Adrenal gland (tissue), 12 donors: Measurements from ENCODE around the gene PIK3C2B. TPM values are rescaled to one million over a fixed set of nuclear protein-coding genes. Genes with fewer than 3 reads are reported as not detected.

ENCODE experiments used
- DNase-seq, 7 donors: peaks; one replicate each; pipeline ENCODE4 v3.0.0-alpha.2; 2019 to 2020
- H3K27ac ChIP-seq, 5 donors: fragments of 200-600 bp; sonication (generic) in 4 of 5; 1 replicate in 3 of 5; 2 replicates in 2 of 5; pipeline versions ENCODE4 v1.5.1 to v1.8.0; 2016 to 2020; ENCODE audit warnings: mild to moderate bottlenecking in 1 of 5
- H3K27me3 ChIP-seq: fragments of 200-600 bp; 2 replicates; pipeline ENCODE4 v1.8.0; 2021
- H3K36me3 ChIP-seq, 2 donors: fragments of 200-600 bp; replicated peaks in 1 of 2; 1 replicate in 1 of 2; 2 replicates in 1 of 2; pipeline versions ENCODE4 v1.5.1 to v1.8.0; 2018 to 2022
- H3K4me1 ChIP-seq, 2 donors: fragments of 200-600 bp; replicated peaks in 1 of 2; 1 replicate in 1 of 2; 2 replicates in 1 of 2; pipeline versions ENCODE4 v1.5.1 to v1.8.0; 2018 to 2021
- H3K4me3 ChIP-seq, 4 donors: fragments of 200-600 bp; sonication (generic) in 3 of 4; one replicate each; pipeline ENCODE4 v1.5.1; 2016 to 2018
- H3K9me3 ChIP-seq, 3 donors: fragments of 200-600 bp; sonication (generic) in 1 of 3; replicated peaks in 1 of 3; 1 replicate in 2 of 3; 2 replicates in 1 of 3; pipeline versions ENCODE4 v1.5.1 to v1.8.0; 2016 to 2021
- POLR2A ChIP-seq, 2 donors: fragments of 450-650 bp; IDR thresholded peaks; one replicate each; pipeline ENCODE4 v1.6.1; 2017; ENCODE audit warnings: antibody characterized with exemption in 2 of 2, mild to moderate bottlenecking in 2 of 2, moderate library complexity in 1 of 2
- WGBS, 4 donors: extraction: QIAGEN DNeasy Blood & Tissue Kit in 2 of 4; methylation state at CpG; one replicate each; pipeline versions ENCODE4 v1.1.5 to v1.1.7; 2013 to 2017; 5-methylcytosine and 5-hydroxymethylcytosine counted together
- intact Hi-C, 2 donors: fragments of 100-400 bp; cut with DNase I; formaldehyde crosslinking; loops; one replicate each; pipeline versions ENCODE4 v1.14.1 to v1.15.0; 2022 to 2023
- polyA plus RNA-seq, 3 donors: library from polyadenylated mRNA; stranded (reverse); fragments of 200-250 nt in 2 of 3; fragments of 350-450 nt in 1 of 3; fragmentation: Illumina TruSeq in 1 of 3; extraction: RNeasy Lipid Tissue Mini Kit (QIAGEN cat#74804) in 1 of 3; gene quantifications; one replicate each; pipeline ENCODE4 v1.2.3, GENCODE V29; 2013 to 2014
- total RNA-seq, 9 donors: library from RNA; depleted of rRNA in 4 of 9; stranded (reverse); fragments of >200 nt in 4 of 9; fragments of 120-200 nt in 1 of 9; fragmentation: NEBNext Ultra II Directional in 1 of 9; extraction: Animal tissue kit (Norgen Biotek cat#: 25700) in 1 of 9; gene quantifications; one replicate each; pipeline versions ENCODE4 v1.1.0 to v1.2.4, GENCODE V29; 2013 to 2023
- TF ChIP-seq, protein P1 (sequence below), 6 experiments: fragments of 450-650 bp in 4 of 6; fragments of 200-600 bp in 2 of 6; sonication (generic) in 1 of 6; IDR thresholded peaks; 1 replicate in 5 of 6; 2 replicates in 1 of 6; pipeline versions ENCODE4 v1.5.1 to v1.8.0; 2016 to 2021; ENCODE audit warnings: antibody characterized with exemption in 6 of 6, mild to moderate bottlenecking in 2 of 6, moderate library complexity in 1 of 6
- donor health status: healthy with polysubstance abuse.
- donor health status: Bipolar disorder and iron deficiency.
- donor health status: DM: yes; HTN: yes; CAD: no.
- donor health status: DM: no; HTN: no; CAD: no.
- donor health status: DM: no; HTN: no; CAD: no.
- donor health status: DM: yes; HTN: yes; CAD: no.

Gene PIK3C2B
- total and polyA plus RNA-seq, 12 donors, result 2.3 to 22.9 (median 15.0) TPM

DNA sequence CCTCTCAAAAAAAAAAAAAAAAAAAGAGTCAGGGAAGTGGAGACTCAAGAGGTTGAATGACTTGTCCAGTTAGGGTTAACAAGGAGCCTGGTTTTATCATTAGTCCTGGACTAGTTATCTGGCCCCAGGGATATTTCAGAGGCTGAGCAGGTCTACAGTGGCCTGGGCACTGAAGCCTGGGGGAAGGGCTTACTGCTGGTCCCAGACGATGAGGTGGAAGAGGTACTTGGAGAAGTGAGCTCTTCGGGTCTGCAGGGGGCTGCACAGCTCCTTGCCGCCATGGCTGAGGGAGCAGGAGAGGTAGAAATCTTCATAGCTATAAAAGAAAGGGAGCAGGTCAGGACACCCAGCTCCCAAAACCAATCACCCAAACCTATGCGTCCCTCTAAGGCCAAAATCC lies 40.1 kb downstream of the PIK3C2B start:
- peaks cover 0 to 30% of the 10 kb centered on the region in 2 donors for H3K36me3 ChIP-seq
- 94 to 97% (median 95%) methylated on average over 4 of the region's 4 CpGs for WGBS, 4 donors

DNA sequence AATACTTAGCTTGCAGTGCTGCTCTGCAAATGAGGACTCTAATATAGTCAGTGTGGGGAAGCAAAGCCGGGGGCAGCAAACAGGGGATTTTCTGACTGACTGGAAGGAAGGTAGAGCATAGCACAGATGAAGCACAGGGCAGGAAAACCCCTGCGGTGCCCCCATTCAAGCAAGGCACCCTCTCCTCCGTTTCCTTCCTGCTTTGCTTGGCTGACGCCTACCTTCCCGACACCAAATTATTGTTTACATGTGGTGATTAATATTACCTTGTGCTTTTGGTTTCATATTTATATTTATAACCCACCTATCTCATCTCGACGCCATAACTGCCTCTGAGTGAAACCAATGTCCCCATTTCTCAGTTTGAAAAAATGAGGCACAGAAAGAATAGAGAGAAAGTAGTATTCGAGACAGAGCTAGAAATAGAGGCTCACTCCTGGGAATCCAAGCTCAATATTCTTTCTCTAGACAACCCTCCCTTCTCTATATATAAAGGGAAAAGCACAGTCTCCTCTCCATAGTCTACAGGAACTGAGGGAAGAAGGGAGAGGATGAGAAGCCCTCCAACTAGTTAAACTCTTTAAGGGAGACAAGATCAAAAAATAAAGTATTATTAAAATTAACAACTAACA lies 41.3 kb downstream of the PIK3C2B start:
- 76 to 78% (median 78%) methylated on average over 8 of the region's 8 CpGs for WGBS, 4 donors
- Histone ChIP-seq H3K36me3 (peaks cover 0 to 21% of the 10 kb centered on the region in 2 donors), H3K4me1 (no peaks in the 10 kb centered on the region), H3K4me3 (no peak overlapping the region), H3K27ac (no peak overlapping the region), H3K27me3 (no peaks in the 10 kb centered on the region), H3K9me3 (no peaks in the 10 kb centered on the region)
- TF ChIP-seq, protein P1, sequence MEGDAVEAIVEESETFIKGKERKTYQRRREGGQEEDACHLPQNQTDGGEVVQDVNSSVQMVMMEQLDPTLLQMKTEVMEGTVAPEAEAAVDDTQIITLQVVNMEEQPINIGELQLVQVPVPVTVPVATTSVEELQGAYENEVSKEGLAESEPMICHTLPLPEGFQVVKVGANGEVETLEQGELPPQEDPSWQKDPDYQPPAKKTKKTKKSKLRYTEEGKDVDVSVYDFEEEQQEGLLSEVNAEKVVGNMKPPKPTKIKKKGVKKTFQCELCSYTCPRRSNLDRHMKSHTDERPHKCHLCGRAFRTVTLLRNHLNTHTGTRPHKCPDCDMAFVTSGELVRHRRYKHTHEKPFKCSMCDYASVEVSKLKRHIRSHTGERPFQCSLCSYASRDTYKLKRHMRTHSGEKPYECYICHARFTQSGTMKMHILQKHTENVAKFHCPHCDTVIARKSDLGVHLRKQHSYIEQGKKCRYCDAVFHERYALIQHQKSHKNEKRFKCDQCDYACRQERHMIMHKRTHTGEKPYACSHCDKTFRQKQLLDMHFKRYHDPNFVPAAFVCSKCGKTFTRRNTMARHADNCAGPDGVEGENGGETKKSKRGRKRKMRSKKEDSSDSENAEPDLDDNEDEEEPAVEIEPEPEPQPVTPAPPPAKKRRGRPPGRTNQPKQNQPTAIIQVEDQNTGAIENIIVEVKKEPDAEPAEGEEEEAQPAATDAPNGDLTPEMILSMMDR (IDR thresholded peaks at IDR 0.05), result no peak
- no peak for TF ChIP-seq POLR2A (IDR thresholded peaks at IDR 0.05)
- no peak for DNase-seq
- intact Hi-C loops, result no loop called here

More for the DNA sequence above, 40.1 kb downstream of the PIK3C2B start:
- no peaks in the 10 kb centered on the region for H3K27me3 ChIP-seq
- H3K4me1 ChIP-seq, result no peaks in the 10 kb centered on the region
- intact Hi-C loops, result no loop called here
- no peaks in the 10 kb centered on the region for H3K9me3 ChIP-seq
- no peak for DNase-seq
- no peak for TF ChIP-seq POLR2A (IDR thresholded peaks at IDR 0.05)
- TF ChIP-seq, protein P1 (IDR thresholded peaks at IDR 0.05), result no peak
- H3K27ac ChIP-seq, result no peak overlapping the region
- no peak overlapping the region for H3K4me3 ChIP-seq

GRCh38 chr1:204451352-204452124 lies 43.1 kb downstream of the PIK3C2B start:
- Histone ChIP-seq H3K9me3 (no peaks in the 10 kb centered on the region), H3K27ac (no peak overlapping the region), H3K4me1 (no peaks in the 10 kb centered on the region), H3K27me3 (no peaks in the 10 kb centered on the region), H3K4me3 (no peak overlapping the region), H3K36me3 (peaks cover 0 to 21% of the 10 kb centered on the region in 2 donors)
- DNase-seq, result no peak
- TF ChIP-seq POLR2A (IDR thresholded peaks at IDR 0.05), result no peak
- TF ChIP-seq, protein P1 (IDR thresholded peaks at IDR 0.05), result no peak
- intact Hi-C loops, result no loop called here
- WGBS, 4 donors, result 61 to 84% (median 83%) methylated on average over 8 of the region's 8 CpGs

- H3K27ac ChIP-seq, result peak overlapping the region in 1 of 5 donors; percentile 26
- no peak for TF ChIP-seq POLR2A (IDR thresholded peaks at IDR 0.05)
- TF ChIP-seq, protein P1 (IDR thresholded peaks at IDR 0.05), result no peak
- no peak overlapping the region for H3K4me3 ChIP-seq
- no peaks in the 10 kb centered on the region for H3K4me1 ChIP-seq
- DNase-seq, result no peak
- intact Hi-C loops, result no loop called here
- H3K9me3 ChIP-seq, result no peaks in the 10 kb centered on the region
- H3K36me3 ChIP-seq, result peaks cover 0 to 16% of the 10 kb centered on the region in 2 donors
- WGBS, 4 donors, result 65 to 89% (median 80%) methylated on average over 2 to 8 of the region's 8 CpGs
- no peaks in the 10 kb centered on the region for H3K27me3 ChIP-seq
Observed at GRCh38 chr1:204450461-204451257, 43.9 kb downstream of the PIK3C2B start.
